GM18526 (cell line): ENCODE measurements around the gene MYBPHL.

Experiments
- POLR2A ChIP-seq: IDR thresholded peaks from 3 replicates; pipeline ENCODE4 v1.6.1; 2011; ENCODE audit not compliant: insufficient read length; ENCODE audit errors: extremely low read depth

MYBPHL gene

DNA sequence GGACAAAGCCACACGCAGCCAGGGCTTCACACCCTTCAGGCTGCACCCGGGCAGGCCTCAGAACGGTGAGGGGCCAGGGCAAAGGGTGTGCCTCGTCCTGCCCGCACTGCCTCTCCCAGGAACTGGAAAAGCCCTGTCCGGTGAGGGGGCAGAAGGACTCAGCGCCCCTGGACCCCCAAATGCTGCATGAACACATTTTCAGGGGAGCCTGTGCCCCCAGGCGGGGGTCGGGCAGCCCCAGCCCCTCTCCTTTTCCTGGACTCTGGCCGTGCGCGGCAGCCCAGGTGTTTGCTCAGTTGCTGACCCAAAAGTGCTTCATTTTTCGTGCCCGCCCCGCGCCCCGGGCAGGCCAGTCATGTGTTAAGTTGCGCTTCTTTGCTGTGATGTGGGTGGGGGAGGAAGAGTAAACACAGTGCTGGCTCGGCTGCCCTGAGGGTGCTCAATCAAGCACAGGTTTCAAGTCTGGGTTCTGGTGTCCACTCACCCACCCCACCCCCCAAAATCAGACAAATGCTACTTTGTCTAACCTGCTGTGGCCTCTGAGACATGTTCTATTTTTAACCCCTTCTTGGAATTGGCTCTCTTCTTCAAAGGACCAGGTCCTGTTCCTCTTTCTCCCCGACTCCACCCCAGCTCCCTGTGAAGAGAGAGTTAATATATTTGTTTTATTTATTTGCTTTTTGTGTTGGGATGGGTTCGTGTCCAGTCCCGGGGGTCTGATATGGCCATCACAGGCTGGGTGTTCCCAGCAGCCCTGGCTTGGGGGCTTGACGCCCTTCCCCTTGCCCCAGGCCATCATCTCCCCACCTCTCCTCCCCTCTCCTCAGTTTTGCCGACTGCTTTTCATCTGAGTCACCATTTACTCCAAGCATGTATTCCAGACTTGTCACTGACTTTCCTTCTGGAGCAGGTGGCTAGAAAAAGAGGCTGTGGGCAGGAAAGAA lies 32.0 kb downstream of the MYBPHL start:
- TF ChIP-seq POLR2A, result no peak

DNA sequence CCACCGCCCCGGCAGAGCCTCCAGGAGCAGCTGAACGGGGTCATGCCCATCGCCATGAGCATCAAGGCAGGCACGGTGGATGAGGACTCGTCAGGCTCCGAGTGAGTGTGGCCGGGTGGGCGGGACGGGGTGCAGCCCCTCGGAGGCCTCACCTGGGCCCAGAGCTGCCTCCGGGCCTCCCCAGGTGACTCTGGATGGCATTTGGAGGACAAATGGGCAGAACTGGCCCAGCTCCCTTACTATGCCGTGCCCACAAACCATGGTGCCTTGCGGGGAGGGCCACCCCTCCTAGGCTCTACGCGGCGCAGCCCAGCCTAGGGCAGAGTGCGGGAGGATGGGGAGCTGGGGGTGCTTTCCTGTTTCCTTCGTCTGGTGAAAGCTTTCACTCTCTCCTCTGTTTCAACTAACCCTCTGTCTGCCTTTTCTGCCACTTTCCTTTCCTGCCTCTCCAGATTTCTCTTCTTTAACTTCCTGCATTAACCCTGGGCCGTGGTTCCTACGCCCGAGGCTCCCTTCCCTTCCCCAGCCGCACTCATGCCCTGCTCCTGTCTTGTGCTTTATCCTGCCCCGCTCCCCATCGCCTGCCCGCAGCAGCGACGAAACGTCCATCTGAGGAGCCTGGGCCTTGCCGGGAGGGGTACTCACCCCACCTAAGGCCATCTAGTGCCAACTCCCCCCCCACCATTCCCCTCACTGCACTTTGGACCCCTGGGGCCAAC lies 33.1 kb downstream of the MYBPHL start:
- TF ChIP-seq POLR2A, result no peak

DNA sequence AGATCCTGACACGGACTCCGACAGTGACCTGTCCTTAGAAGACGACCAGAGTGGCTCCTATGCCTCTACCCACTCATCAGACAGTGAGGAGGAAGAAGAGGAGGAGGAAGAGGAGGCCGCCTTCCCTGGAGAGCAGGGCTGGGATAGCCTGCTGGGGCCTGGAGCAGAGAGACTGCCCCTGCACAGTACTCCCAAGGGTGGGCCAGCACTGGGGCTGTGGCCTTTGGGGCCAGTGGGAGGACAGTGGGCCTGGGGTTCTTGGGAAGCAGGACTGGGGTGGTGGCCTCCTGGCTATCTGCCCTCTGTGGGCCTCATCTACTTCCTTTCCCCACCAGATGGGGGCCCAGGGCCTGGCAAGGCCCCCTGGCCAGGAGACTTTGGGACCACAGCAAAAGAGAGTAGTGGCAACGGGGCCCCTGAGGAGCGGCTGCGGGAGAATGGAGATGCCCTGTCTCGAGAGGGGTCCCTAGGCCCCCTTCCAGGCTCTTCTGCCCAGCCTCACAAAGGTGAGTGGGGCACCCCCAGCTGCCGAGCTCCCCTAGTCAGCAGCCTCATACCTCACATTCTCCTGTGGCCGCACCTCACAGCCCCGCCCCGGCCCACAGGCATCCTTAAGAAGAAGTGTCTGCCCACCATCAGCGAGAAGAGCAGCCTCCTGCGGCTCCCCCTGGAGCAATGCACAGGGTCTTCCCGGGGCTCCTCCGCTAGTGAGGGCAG lies 33.8 kb downstream of the MYBPHL start:
- TF ChIP-seq POLR2A, result no peak

DNA sequence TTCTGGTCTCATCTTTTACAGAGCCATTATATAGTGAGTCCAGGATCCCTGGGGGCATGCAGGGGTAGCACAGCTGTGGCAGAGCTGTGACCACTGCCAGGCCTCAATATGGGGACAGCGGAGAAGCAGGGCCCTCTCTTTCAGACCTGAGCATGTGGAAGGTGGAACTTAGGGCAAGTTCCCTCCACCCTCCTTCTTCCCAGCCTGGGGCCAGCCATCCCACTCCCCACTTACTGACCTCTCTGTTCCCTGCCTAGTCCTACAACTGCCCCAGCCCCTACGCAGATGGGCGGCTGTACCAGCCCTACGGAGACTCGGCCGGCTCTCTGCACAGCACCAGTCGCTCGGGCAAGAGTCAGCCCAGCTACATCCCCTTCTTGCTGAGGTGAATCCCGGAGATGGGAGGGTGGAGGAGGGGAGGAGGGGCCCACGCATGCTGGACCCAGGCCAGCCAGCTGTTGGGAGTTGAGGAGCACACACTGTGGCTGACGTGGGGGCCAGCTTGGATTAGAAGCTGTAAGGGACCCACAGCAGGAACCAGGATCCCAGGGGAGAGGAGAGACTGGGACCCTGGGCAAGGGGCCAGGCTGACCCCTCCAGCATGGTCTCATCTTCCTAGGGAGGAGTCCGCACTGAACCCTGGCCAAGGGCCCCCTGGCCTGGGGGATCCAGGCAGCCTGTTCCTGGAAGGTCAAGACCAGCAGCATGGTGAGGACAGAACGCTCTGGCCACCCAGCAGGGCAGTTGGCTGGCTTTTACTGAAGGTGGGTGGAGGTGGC lies 34.6 kb downstream of the MYBPHL start:
- TF ChIP-seq POLR2A, result no peak

DNA sequence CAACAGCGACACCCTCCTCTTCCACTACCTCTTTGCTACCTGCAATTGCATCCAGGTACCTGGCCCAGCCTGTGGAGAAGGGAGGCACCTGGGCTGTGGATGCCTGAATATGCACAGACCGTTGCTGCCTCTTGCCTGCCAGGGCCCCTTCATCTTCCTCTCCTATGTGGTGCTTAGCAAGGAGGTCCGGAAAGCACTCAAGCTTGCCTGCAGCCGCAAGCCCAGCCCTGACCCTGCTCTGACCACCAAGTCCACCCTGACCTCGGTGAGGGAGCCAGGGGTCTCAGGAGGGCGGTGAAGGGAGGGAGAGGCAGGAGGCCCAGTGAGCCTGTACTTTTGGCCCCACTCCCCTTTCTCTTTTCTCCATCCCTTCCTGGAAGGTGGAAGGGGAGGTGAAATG lies 35.4 kb downstream of the MYBPHL start:
- TF ChIP-seq POLR2A, result no peak

DNA sequence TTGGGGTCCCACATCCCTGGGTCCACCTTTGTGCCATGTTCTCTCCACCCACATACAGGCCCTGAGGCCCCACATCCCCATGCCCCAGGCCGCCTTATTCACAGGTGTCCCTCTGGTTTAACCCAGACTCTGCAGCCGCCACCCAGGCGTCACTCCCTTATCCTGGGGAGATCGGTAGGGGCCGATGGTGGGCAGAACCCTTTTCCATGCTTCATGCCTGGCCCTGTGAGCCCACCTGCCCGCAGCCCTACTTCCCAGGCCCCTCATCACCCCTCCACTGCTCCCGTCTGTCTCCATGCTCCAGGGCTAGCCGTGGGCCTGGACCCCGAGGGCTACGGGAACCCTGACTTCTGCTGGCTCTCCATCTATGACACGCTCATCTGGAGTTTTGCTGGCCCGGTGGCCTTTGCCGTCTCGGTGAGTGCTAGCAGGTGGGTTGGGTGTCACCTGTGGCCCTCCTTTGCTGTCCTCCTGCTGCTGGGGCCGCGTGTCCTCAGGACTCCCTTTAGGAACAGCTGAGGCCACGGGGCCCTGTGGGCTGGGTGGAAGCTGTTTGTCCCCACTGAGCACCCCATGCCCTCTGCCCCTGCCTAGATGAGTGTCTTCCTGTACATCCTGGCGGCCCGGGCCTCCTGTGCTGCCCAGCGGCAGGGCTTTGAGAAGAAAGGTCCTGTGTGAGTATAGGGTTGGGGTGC lies 36.0 kb downstream of the MYBPHL start:
- TF ChIP-seq POLR2A, result no peak

DNA sequence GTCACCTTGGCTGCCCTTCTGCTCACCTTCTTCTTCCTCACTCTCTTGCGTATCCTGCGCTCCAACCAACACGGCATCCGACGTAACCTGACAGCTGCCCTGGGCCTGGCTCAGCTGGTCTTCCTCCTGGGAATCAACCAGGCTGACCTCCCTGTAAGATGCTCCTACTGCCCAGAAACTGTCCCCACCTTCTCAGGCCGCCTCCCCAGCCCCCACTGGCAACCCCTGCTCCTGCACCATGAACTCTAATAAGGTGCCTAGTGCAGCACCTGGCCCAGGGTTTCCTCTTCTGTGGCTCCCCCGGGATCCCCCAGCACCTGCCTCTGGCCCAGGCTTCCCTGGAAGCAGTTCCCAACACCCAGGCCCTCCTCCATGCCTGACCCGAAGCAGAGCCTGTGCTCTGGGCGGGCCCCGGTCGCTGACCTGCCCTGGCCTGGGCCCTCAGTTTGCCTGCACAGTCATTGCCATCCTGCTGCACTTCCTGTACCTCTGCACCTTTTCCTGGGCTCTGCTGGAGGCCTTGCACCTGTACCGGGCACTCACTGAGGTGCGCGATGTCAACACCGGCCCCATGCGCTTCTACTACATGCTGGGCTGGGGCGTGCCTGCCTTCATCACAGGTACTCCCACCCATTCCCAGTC lies 36.7 kb downstream of the MYBPHL start:
- TF ChIP-seq POLR2A, result no peak

DNA sequence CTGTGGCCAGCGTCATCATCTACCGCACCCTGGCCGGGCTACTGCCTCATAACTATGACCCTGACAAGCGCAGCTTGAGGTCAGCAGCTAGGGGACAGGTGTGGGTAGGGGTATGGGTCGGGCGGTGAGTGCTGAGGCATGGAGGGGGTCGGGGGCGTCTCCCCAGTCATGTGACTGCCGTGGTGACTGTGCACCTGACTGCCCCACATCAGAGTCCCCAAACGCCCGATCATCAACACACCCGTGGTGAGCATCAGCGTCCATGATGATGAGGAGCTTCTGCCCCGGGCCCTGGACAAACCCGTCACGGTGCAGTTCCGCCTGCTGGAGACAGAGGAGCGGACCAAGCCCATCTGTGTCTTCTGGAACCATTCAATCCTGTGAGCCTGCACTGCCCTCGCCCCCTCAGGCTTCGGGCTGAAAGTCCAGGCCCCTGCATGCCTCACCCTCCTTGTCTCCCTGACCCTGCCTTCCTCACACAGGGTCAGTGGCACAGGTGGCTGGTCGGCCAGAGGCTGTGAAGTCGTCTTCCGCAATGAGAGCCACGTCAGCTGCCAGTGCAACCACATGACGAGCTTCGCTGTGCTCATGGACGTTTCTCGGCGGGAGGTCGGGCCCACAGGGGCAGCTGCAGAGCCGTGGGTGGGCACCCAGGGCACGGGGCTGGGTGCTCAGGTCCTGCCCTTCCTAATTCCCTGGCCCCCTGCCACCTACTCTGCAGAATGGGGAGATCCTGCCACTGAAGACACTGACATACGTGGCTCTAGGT lies 37.4 kb downstream of the MYBPHL start:
- TF ChIP-seq POLR2A, result no peak

DNA sequence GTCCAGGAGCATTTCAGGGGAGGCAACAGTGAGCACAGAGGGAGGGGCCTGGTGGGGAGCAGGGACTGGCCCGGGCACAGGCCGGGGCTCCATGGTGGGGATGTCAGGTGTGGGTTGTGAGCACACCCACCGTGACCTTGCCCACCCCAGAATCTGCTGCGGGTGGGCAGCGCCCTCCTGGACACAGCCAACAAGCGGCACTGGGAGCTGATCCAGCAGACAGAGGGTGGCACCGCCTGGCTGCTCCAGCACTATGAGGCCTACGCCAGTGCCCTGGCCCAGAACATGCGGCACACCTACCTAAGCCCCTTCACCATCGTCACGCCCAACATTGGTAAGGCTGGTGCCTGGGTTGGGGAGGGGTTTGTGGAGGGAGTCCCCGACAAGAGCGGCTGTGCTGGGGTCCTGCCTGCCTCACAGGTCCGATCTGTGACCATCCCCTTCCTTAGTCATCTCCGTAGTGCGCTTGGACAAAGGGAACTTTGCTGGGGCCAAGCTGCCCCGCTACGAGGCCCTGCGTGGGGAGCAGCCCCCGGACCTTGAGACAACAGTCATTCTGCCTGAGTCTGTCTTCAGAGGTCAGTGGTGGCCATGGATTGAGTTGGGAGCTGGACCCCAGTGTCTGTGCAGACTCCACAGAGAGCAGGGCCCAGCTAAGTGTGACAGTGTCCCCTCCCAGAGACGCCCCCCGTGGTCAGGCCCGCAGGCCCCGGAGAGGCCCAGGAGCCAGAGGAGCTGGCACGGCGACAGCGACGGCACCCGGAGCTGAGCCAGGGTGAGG lies 38.2 kb downstream of the MYBPHL start:
- TF ChIP-seq POLR2A, result no peak

DNA sequence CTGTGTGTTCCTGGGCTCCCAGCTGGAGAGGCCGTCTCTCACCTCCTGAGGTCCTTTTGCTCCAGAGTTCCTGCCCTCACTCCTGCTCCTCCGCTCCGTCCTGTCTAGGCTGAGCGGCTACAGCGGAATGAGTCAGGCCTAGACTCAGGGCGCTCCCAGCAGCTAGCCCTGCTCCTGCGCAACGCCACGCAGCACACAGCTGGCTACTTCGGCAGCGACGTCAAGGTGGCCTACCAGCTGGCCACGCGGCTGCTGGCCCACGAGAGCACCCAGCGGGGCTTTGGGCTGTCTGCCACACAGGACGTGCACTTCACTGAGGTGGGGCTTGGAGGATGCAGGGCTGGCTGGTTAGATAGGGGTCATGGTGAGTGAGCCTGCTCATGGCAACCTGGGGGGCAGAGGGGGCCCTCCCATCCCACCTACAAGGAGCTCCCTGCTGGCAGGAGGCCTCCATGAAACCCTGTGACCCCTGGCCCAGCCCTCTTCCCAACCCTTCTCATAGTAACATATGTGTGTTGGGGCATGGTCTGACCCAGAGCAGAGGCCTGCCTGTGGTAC lies 39.0 kb downstream of the MYBPHL start:
- no peak for TF ChIP-seq POLR2A

DNA sequence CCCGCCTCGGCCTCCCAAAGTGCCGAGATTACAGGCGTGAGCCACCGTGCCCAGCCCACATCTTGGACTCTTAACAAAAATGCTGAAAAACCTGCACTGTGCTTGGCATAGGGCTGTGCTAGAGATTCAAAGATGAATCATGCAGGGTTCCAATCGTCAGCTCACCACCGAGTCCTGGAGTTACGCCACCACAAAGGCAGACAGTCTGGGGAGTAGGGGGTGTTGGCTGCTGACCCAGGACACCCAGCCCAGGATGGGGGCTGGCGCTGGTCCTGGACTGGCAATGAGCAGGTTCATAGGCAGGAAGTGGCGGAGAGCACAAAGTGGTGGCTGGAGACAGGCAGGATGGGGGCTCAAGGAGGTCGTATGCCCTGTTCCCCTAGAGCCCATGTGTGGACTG lies 39.8 kb downstream of the MYBPHL start:
- no peak for TF ChIP-seq POLR2A

DNA sequence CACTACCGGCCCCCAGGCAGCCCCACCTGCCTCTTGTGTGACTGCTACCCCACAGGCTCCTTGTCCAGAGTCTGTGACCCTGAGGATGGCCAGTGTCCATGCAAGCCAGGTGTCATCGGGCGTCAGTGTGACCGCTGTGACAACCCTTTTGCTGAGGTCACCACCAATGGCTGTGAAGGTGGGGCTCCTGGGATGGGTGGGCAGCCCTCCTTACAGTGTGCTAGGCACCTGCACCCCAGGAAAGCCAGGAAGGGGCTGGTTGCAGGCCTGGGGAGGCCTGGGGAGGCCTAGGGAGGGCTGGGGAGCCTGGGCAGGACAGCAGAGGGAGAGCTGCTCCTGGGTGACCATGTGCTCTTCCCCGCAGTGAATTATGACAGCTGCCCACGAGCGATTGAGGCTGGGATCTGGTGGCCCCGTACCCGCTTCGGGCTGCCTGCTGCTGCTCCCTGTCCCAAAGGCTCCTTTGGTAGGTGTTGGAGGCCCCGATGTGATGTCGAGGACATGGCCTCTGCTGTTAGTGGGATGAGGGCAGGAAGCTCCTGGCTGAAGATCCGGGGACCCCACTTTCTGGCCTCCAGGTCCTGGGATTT lies 41.0 kb downstream of the MYBPHL start:
- no peak for TF ChIP-seq POLR2A

DNA sequence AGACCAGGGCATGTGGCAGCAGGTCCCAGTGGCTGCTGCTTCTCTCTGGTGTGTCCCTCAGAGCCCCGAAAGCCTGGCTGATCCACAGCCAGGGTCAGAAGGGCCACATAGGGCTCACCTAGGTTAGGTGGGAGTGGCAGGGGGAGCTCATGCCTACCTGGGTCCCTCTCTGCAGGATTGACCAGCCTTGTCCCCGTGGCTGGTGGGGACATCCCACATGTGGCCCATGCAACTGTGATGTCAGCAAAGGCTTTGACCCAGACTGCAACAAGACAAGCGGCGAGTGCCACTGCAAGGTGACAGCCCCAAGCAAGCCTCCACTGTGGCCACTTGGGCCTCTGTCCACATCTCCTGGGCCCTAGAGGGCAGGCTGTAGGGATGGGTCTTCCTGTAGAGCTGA lies 41.8 kb downstream of the MYBPHL start:
- no peak for TF ChIP-seq POLR2A
